HTERT RPE-1 (cell line): ENCODE measurements around the gene UQCRH.
"Not testable (repeated sequence)": the region's sequence is repeated elsewhere in the genome, so short reads cannot be mapped to it uniquely, and the experiment has no call there.

Experiments used
- in situ Hi-C: fragments of 300-500 bp; cut with MboI; formaldehyde crosslinking; loops from 4 replicates; pipeline ENCODE4 v1.14.3; 2020; ENCODE audit warnings: low sequenced_read_pairs

UQCRH gene

GRCh38 chr1:46298387-46298786 lies 5.1 kb upstream of the UQCRH start:
- in situ Hi-C loops = no loop called here

GRCh38 chr1:46300673-46301405 lies 2.7 kb upstream of the UQCRH start:
- in situ Hi-C loops = no loop called here

- in situ Hi-C loops = no loop called here
Measured at GRCh38 chr1:46301406-46301807, 2.1 kb upstream of the UQCRH start.

DNA sequence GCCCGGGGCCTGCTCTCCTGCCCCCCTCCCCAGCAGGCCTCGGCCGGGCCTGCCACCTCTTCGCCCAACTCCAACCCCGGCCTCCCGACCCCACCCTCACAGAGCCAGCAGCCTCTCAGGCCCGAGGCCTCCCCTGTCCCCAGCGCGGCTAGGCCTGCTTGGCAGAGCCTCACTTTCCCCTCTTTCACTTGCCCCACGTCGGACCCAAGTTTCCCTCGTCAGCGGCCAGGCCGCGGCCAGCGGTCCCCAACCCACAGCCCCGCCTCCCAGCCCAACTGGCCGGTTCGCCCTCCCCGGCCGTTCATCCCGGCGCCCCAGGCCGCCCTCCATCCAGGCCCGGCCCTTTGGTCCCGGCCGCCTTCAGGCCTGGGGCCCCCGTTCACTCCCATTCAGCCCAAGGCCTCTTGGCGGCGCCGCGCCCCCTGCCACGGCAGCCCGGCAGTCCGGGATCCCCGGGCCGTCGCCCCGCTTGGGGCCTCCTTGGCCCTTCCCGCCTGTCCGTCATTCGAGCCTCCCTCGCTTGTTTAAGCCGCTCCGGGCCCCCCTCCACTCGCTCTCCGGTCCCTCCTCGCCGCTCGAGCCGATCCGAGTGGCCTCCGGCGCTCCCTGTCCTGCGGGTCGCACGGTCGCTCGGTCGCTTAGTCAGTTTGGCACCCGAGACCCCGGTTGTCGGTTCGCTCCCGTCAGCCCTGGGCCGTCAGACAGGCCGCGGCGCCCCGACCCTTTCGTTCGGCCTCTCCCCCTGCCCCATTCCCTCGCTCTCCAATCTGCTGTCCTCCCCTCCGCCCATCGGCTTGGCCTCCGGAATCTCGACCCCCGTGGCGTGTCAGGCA lies 1.5 kb upstream of the UQCRH start:
- in situ Hi-C loops = no loop called here

GRCh38 chr1:46302641-46303037 lies 859 bp upstream of the UQCRH start:
- in situ Hi-C loops = no loop called here

GRCh38 chr1:46303872-46304326 lies 401 bp downstream of the UQCRH start:
- in situ Hi-C loops = no loop called here

DNA sequence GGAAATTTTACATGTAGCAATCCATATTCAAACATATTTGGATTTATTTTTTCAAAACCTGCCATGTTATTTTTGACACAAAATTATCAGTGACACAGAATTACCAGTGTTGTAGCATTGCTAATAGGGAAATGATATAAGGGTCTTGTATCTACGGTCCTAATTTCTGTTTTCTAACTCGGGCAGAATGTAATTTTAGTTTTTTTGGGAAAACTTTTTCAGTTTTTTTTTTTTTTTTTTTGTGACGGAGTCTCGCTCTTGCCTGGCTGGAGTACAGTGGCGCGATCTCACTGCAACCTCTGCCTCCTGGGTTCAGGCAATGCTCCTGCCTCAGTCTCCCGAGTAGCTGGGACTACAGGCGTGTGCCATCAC lies 2.6 kb downstream of the UQCRH start:
- in situ Hi-C loops = no loop called here

DNA sequence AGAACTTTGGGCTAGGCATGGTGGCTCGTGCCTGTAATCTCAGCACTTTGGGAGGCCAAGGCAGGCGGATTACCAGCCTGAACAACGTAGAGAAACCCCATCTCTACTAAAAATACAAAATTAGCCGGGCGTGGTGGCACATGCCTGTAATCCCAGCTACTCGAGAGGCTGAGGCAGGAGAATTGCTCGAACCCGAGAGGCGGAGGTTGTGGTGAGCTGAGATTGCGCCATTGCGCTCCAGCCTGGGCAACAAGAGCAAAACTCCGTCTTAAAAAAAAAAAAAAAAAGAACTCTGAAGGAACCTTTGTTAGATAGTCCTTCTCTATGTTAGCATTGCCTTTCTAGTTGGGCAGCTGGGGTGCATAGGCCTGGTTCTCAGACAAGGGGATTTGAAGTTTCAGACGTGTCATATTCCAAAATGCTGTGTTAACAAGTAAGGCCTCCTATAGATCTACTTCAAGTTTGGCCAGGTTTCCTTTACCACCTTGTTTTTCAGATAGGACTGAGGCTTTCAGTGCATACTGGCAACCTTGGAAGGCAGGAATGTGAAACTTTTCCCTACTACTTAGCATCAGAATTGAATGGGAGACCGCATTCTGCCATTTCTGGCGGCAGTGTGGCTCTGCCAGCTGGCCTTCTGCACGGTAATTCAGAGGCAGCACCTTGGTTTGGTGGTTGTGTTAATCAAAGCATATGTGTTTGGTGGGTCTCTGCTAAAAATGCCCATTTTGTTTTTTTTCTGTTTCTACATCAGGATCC lies 6.1 kb downstream of the UQCRH start:
- in situ Hi-C loops = no loop called here

GRCh38 chr1:46310321-46310720 lies 6.8 kb downstream of the UQCRH start:
- in situ Hi-C loops = no loop called here

DNA sequence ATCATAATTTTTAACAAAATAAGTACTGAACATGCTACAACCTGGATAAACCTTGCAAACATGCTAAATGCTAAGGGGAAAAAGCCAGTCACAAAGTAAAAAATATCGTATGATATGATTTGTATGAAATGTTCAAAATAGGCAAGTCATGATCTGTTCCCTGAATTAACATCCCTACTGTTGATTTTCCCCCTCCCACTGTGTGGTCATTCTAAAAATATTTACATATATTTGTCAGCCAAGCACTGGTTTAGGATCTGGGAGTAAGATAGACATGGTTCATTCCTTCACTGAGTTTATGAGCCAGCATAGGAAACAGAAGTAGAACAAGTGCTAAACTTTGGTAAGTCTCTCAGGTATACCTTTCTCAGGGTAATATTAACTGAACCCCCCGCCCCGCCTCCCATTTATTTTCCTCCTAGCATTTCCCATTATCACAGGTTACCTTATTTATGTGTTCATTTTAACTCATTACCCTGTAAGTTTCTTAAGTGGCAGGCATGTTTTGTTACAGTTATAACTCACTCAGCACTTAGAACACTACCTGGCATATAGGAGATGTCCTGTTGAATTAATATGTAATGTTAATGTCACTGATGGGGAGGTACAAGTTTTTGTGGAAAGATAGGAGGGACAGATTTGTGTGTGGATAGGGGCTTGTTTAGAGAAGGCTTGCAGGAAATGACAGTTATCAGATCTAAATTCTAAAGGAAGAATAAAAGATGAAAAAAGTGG lies 12.3 kb downstream of the UQCRH start:
- in situ Hi-C loops = no loop called here

- in situ Hi-C loops = no loop called here
Measured at GRCh38 chr1:46317323-46317722, 13.8 kb downstream of the UQCRH start.

GRCh38 chr1:46319301-46319700 lies 15.8 kb downstream of the UQCRH start:
- in situ Hi-C loops = not testable (repeated sequence)

DNA sequence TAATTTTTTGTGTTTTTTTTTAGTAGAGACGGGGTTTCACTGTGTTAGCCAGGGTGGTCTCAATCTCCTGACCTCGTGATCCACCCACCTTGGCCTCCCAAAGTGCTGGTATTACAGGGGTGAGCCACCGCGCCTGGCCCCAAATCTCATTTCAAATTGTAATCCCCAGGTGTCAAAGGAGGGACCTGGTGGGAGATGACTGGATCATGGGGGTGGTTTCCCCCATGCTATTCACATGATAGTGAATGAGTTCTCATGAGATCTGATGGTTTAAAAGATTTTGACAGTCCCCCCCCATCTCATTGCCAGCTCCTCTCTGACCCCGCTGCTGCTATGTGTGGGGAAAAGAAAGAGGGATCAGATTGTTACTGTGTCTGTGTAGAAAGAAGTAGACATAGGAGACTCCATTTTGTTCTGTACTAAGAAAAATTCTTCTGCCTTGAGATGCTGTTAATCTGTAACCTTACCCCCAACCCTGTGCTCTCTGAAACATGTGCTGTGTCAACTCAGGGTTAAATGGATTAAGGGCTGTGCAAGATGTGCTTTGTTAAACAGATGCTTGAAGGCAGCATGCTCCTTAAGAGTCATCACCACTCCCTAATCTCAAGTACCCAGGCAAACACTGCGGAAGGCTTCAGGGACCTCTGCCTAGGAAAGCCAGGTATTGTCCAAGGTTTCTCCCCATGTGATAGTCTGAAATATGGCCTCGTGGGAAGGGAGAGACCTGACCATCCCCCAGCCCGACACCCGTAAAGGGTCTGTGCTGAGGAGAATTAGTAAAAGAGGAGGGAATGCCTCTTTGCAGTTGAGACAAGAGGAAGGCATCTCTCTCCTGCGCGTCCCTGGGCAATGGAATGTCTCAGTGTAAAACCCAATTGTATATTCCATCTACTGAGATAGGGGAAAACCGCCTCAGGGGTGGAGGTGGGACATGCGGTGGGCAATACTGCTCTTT lies 16.7 kb downstream of the UQCRH start:
- in situ Hi-C loops = not testable (repeated sequence)

DNA sequence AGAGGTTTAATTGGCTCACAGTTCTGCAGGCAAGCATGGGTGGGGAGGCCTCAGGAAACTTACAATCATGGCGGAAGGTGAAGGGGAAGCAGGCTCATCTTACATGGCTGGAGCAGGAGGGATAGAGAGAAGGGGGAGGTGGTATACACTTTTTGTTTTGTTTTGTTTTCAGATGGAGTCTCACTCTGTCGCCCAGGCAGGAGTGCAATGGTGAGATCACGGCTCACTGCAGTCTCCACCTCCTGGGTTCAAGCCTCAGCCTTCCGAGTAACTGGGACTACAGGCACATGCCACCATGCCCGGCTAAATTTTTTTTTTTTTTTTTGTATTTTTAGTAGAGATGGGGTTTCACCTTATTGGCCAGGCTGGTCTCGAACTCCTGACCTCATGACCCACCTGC lies 18.7 kb downstream of the UQCRH start:
- in situ Hi-C loops = not testable (repeated sequence)

DNA sequence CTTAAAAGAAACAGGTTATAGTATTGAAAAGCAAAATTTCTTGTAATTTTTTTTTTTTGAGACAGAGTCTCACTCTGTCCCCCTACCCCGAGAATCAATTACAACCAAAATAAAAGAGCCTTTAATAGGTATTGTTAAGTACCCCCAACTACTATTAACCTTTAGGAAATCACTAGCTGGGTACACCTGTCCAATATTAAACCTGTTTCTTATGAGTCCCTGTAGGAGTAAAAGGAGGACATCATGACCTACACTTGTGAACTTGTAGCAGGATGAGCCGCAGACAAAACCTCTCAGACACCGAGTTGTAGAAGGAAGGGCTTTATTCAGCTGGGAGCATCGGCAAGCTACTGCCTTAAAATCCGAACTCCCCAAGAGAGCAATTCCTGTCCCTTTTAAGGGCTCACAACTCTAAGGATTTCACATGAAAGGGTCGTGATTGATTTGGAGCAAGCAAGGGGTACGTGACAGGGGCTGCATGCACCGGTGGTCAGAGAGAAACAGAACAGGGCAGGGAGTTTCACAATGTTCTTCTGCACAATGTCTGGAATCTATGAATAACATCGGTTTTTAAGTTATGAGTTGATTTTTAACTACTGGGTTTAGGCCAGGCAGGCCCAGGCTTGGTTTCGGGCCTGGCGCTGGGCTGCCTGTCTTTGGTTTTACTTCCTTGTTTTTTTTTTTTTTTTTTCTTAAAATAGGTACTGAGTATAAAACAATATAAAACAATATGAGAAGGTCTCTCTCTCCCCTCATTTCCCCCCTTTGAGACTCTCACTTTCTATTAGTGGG lies 22.0 kb downstream of the UQCRH start:
- in situ Hi-C loops = not testable (repeated sequence)

DNA sequence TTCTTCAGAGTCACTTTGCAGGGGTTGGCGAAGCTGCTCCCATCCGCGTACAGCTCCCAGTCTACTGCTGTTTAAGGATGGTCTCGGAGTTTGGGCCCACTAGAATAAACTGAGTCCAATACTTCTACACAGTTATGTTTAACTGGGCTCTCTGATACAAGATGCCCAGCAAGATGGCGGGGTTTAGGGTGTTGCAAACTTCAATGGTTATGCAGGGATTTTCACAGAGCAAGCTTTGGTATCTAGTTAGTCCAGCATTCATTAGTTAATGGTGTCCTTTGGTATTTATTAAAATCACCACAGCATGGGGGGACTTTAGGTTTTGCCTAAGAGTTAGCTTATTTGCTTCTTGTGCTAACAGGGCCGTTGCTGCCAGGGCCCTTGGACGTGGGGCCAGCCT lies 24.7 kb downstream of the UQCRH start:
- in situ Hi-C loops = not testable (repeated sequence)

- in situ Hi-C loops = not testable (repeated sequence)
Measured at GRCh38 chr1:46329807-46330206, 26.3 kb downstream of the UQCRH start.

DNA sequence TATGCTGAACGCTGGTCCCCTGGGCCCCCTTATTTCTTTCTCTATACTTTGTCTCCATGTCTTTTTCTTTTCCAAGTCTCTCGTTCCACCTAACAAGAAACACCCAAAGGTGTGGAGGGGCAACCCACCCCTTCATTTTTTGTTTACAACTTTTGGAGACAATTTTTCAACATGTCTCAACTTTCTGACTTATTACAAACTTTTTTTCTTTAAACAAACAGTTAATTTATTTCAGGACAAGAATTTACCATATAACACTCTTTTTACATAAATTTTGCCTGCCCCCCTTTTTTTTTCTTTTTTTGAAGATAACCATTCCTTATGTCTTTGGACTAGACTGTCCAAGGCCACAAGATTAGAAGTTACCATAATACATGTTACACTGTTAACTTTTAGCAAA lies 26.9 kb downstream of the UQCRH start:
- in situ Hi-C loops = not testable (repeated sequence)
